Kidney (tissue), 14 donors: Measurements from ENCODE around the gene SLC39A11. TPM values are rescaled to one million over a fixed set of nuclear protein-coding genes. Genes with fewer than 3 reads are reported as not detected.
"Not testable (repeated sequence)": the region's sequence is repeated elsewhere in the genome, so short reads cannot be mapped to it uniquely, and the experiment has no call there.

Experiments
- DNase-seq, 5 donors: peaks; one replicate each; pipeline ENCODE4 v3.0.0-alpha.2; 2013 to 2020
- FAIRE-seq: peaks from 2 replicates; lab custom pipeline; 2012; peaks lifted over from hg19 to GRCh38; lab: Jason Lieb, UNC
- H3K27ac ChIP-seq, 2 donors: one replicate each; pipeline ENCODE4 v1.7.0; 2013; ENCODE audit warnings: low read depth in 2 of 2, low read length in 2 of 2, inconsistent platforms in 1 of 2
- H3K27me3 ChIP-seq: one replicate; pipeline ENCODE4 v1.7.1; 2013; ENCODE audit warnings: low read length, inconsistent platforms; ENCODE audit not compliant: control insufficient read depth, insufficient read depth
- H3K36me3 ChIP-seq, 3 donors: one replicate each; pipeline versions ENCODE4 v1.7.0 to v1.7.1; 2013; ENCODE audit warnings: low read length in 3 of 3, control low read depth in 1 of 3, inconsistent platforms in 1 of 3; ENCODE audit not compliant: insufficient read depth in 3 of 3, control insufficient read depth in 2 of 3
- H3K4me1 ChIP-seq, 3 donors: one replicate each; pipeline versions ENCODE4 v1.7.0 to v1.7.1; 2013; ENCODE audit warnings: low read length in 3 of 3, inconsistent platforms in 1 of 3, low read depth in 1 of 3; ENCODE audit not compliant: control insufficient read depth in 2 of 3, insufficient read depth in 2 of 3
- H3K4me3 ChIP-seq, 3 donors: one replicate each; pipeline versions ENCODE4 v1.7.0 to v1.8.1; 2013; ENCODE audit warnings: low read length in 3 of 3, control low read depth in 1 of 3, inconsistent platforms in 1 of 3
- H3K9ac ChIP-seq, 3 donors: one replicate each; pipeline versions ENCODE4 v1.7.0 to v1.7.1; 2013; ENCODE audit warnings: low read length in 3 of 3, control low read depth in 1 of 3, inconsistent platforms in 1 of 3
- H3K9me3 ChIP-seq, 3 donors: one replicate each; pipeline versions ENCODE4 v1.7.0 to v1.7.1; 2013; ENCODE audit warnings: low read length in 3 of 3, control low read depth in 1 of 3, inconsistent platforms in 1 of 3; ENCODE audit not compliant: control insufficient read depth in 2 of 3, insufficient read depth in 1 of 3
- CTCF ChIP-seq: IDR thresholded peaks from 3 replicates; pipeline ENCODE4 v1.5.1; 2012; ENCODE audit warnings: mild to moderate bottlenecking, moderate library complexity, borderline replicate concordance; ENCODE audit not compliant: insufficient read depth; ENCODE audit errors: extremely low read depth
- intact Hi-C: fragments of 100-400 bp; cut with DNase I; formaldehyde crosslinking; loops from one replicate; pipeline ENCODE4 v1.11.1; 2022
- polyA plus RNA-seq: library from polyadenylated mRNA; stranded (reverse); fragments of 350-450 nt; fragmentation: Illumina TruSeq; extraction: RNeasy Lipid Tissue Mini Kit (QIAGEN cat#74804); gene quantifications from one replicate; pipeline ENCODE4 v1.2.3, GENCODE V29; 2014; ENCODE audit warnings: low read depth, low replicate concordance; ENCODE audit not compliant: insufficient read depth
- total RNA-seq: library from RNA; stranded (reverse); fragmentation: NEBNext Ultra II Directional; extraction: Animal tissue kit (Norgen Biotek cat#: 25700); gene quantifications from one replicate; pipeline ENCODE4 v1.2.1, GENCODE V29; 2021
- donor health status: control.
- donor health status: control.
- donor health status: control.
- donor health status: control.
- donor health status: control.
- donor health status: DM: yes; HTN: yes; CAD: no.
- donor health status: Normal renal cell carcinoma (clear cell type).

The SLC39A11 gene
- total and polyA plus RNA-seq, 2 donors from 2014 or later = 19.7 to 37.2 TPM

GRCh38 chr17:72833128-72833765 lies 259.2 kb downstream of the SLC39A11 start:
- FAIRE-seq (no peak), DNase-seq (no peak)
- Histone ChIP-seq H3K9me3 (no peaks in the 10 kb centered on the region), H3K27ac (no peak overlapping the region), H3K4me3 (no peak overlapping the region), H3K4me1 (no peaks in the 10 kb centered on the region), H3K27me3 (no peaks in the 10 kb centered on the region), H3K36me3 (no peaks in the 10 kb centered on the region), H3K9ac (no peak overlapping the region)
- intact Hi-C loops = no loop called here
- TF ChIP-seq CTCF = no peak

- FAIRE-seq (no peak), DNase-seq (no peak)
- H3K36me3 ChIP-seq = no peaks in the 10 kb centered on the region
- H3K9me3 ChIP-seq = no peaks in the 10 kb centered on the region
- no peak overlapping the region for H3K4me3 ChIP-seq
- H3K27me3 ChIP-seq = no peaks in the 10 kb centered on the region
- no peak overlapping the region for H3K9ac ChIP-seq
- no peak overlapping the region for H3K27ac ChIP-seq
- intact Hi-C loops = no loop called here
- H3K4me1 ChIP-seq = no peaks in the 10 kb centered on the region
- TF ChIP-seq CTCF = no peak
These were observed 260.2 kb downstream of the SLC39A11 start for GRCh38 chr17:72832306-72832705.

- Histone ChIP-seq H3K27me3 (no peaks in the 10 kb centered on the region), H3K9ac (no peak overlapping the region), H3K4me1 (no peaks in the 10 kb centered on the region), H3K36me3 (no peaks in the 10 kb centered on the region), H3K4me3 (no peak overlapping the region), H3K9me3 (peaks cover 0 to 10% (median 0%) of the 10 kb centered on the region in 3 donors), H3K27ac (no peak overlapping the region)
- no peak for DNase-seq
- FAIRE-seq = no peak
- TF ChIP-seq CTCF = no peak
- intact Hi-C loops = no loop called here
These were observed 262.6 kb downstream of the SLC39A11 start for GRCh38 chr17:72829883-72830282.

- Histone ChIP-seq H3K4me3 (no peak overlapping the region), H3K27ac (no peak overlapping the region), H3K9ac (no peak overlapping the region), H3K36me3 (no peaks in the 10 kb centered on the region), H3K9me3 (peaks cover 0 to 15% (median 0%) of the 10 kb centered on the region in 3 donors), H3K27me3 (no peaks in the 10 kb centered on the region), H3K4me1 (no peaks in the 10 kb centered on the region)
- intact Hi-C loops = no loop called here
- DNase-seq = no peak
- TF ChIP-seq CTCF = no peak
- no peak for FAIRE-seq
These were observed 265.9 kb downstream of the SLC39A11 start for GRCh38 chr17:72826602-72827001.

GRCh38 chr17:72826059-72826458 lies 266.4 kb downstream of the SLC39A11 start:
- H3K4me3 ChIP-seq, H3K9ac ChIP-seq, H3K36me3 ChIP-seq, intact Hi-C loops, FAIRE-seq, DNase-seq, H3K27me3 ChIP-seq, H3K27ac ChIP-seq, H3K4me1 ChIP-seq: not testable (repeated sequence)
- H3K9me3 ChIP-seq = peaks cover 0 to 15% (median 0%) of the 10 kb centered on the region in 3 donors
